ENCODE data around the gene SGMS1. TPM values are rescaled to one million over a fixed set of nuclear protein-coding genes. Genes with fewer than 3 reads are reported as not detected.
"Not testable (repeated sequence)": the region's sequence is repeated elsewhere in the genome, so short reads cannot be mapped to it uniquely, and the experiment has no call there.

SGMS1 gene
- 10 to 100 TPM in 1 of 3 donors, 1 to 10 TPM in 2; 6.6 to 17.5 (median 8.4) TPM for polyA plus RNA-seq

GRCh38 chr10:50623663-50624412, at the start of gene SGMS1:
TSS of gene SGMS1 (minus strand) at chr10:50623956. CDS start at chr10:50344114, 279,842 bp downstream.
- H3K27ac ChIP-seq (ENCODE audit: low read depth, low read length) = peak within 1 kb of the TSS; percentile 99
- 1% methylated on average over 67 to 74 of the region's 74 CpGs for WGBS, 3 donors

- not testable (repeated sequence) for H3K27ac ChIP-seq (ENCODE audit: low read depth, low read length)
- 86 to 93% (median 89%) methylated on average over 1 of the region's 1 CpG for WGBS, 3 donors
Measured at GRCh38 chr10:50672152-50672551, 48.4 kb upstream of the SGMS1 start.

GRCh38 chr10:50671645-50672044, 47.9 kb upstream of the SGMS1 start:
- 60 to 96% (median 91%) methylated on average over 2 of the region's 2 CpGs for WGBS, 3 donors

GRCh38 chr10:50669957-50670356, 46.2 kb upstream of the SGMS1 start:
- 87 to 93% (median 93%) methylated on average over 3 of the region's 6 CpGs for WGBS, 3 donors
- not testable (repeated sequence) for H3K27ac ChIP-seq (ENCODE audit: low read depth, low read length)

More at GRCh38 chr10:50671645-50672044, 47.9 kb upstream of the SGMS1 start:
- H3K27ac ChIP-seq (ENCODE audit: low read depth, low read length) = not testable (repeated sequence)

GRCh38 chr10:50667353-50667752, 43.6 kb upstream of the SGMS1 start:
- H3K27ac ChIP-seq (ENCODE audit: low read depth, low read length) = not testable (repeated sequence)
- WGBS, 3 donors = 56 to 88% (median 76%) methylated on average over 1 of the region's 1 CpG

- WGBS, 3 donors = 85 to 92% (median 88%) methylated on average over 5 of the region's 5 CpGs
- not testable (repeated sequence) for H3K27ac ChIP-seq (ENCODE audit: low read depth, low read length)
Measured at GRCh38 chr10:50662420-50662819, 38.7 kb upstream of the SGMS1 start.

GRCh38 chr10:50661563-50661962, 37.8 kb upstream of the SGMS1 start:
- WGBS, 3 donors = 68 to 87% (median 83%) methylated on average over 4 of the region's 4 CpGs

GRCh38 chr10:50659865-50660730, 36.3 kb upstream of the SGMS1 start:
- 47 to 66% (median 49%) methylated on average over 32 of the region's 32 CpGs for WGBS, 3 donors
- H3K27ac ChIP-seq (ENCODE audit: low read depth, low read length) = not testable (repeated sequence)

More at GRCh38 chr10:50661563-50661962, 37.8 kb upstream of the SGMS1 start:
- not testable (repeated sequence) for H3K27ac ChIP-seq (ENCODE audit: low read depth, low read length)

- H3K27ac ChIP-seq (ENCODE audit: low read depth, low read length) = not testable (repeated sequence)
- 92 to 96% (median 92%) methylated on average over 34 to 35 of the region's 35 CpGs for WGBS, 3 donors
Measured at GRCh38 chr10:50659016-50659864, 35.5 kb upstream of the SGMS1 start.

- WGBS, 3 donors = 95 to 99% (median 96%) methylated on average over 5 of the region's 5 CpGs
- H3K27ac ChIP-seq (ENCODE audit: low read depth, low read length) = no peak overlapping the region
Measured at GRCh38 chr10:50658165-50658564, 34.4 kb upstream of the SGMS1 start.

- WGBS, 3 donors = 21 to 52% (median 25%) methylated on average over 3 of the region's 3 CpGs
- no peak overlapping the region for H3K27ac ChIP-seq (ENCODE audit: low read depth, low read length)
Measured at GRCh38 chr10:50653758-50654157, 30.0 kb upstream of the SGMS1 start.

- H3K27ac ChIP-seq (ENCODE audit: low read depth, low read length) = no peak overlapping the region
- WGBS, 3 donors = 1 to 2% (median 1%) methylated on average over 3 of the region's 3 CpGs
Measured at GRCh38 chr10:50653142-50653541, 29.4 kb upstream of the SGMS1 start.

GRCh38 chr10:50651808-50652207, 28.1 kb upstream of the SGMS1 start:
- 79 to 90% (median 84%) methylated on average over 2 of the region's 2 CpGs for WGBS, 3 donors
- no peak overlapping the region for H3K27ac ChIP-seq (ENCODE audit: low read depth, low read length)

- 70 to 97% (median 90%) methylated on average over 3 of the region's 3 CpGs for WGBS, 3 donors
- no peak overlapping the region for H3K27ac ChIP-seq (ENCODE audit: low read depth, low read length)
Measured at GRCh38 chr10:50650481-50650880, 26.7 kb upstream of the SGMS1 start.

- H3K27ac ChIP-seq (ENCODE audit: low read depth, low read length) = no peak overlapping the region
- WGBS, 3 donors = 18 to 77% (median 63%) methylated on average over 1 of the region's 1 CpG
Measured at GRCh38 chr10:50648935-50649227, 25.1 kb upstream of the SGMS1 start.

GRCh38 chr10:50648089-50648934, 24.6 kb upstream of the SGMS1 start:
- 59 to 94% (median 92%) methylated on average over 7 of the region's 7 CpGs for WGBS, 3 donors

GRCh38 chr10:50647350-50647749, 23.6 kb upstream of the SGMS1 start:
- H3K27ac ChIP-seq (ENCODE audit: low read depth, low read length) = not testable (repeated sequence)
- WGBS, 3 donors = 92 to 100% (median 95%) methylated on average over 1 of the region's 1 CpG

More at GRCh38 chr10:50648089-50648934, 24.6 kb upstream of the SGMS1 start:
- H3K27ac ChIP-seq (ENCODE audit: low read depth, low read length) = no peak overlapping the region

GRCh38 chr10:50645236-50645635, 21.5 kb upstream of the SGMS1 start:
- no peak overlapping the region for H3K27ac ChIP-seq (ENCODE audit: low read depth, low read length)
